GM18526 (cell line): ENCODE results near the gene HAUS7.

Experiments
- POLR2A ChIP-seq: IDR thresholded peaks from 3 replicates; pipeline ENCODE4 v1.6.1; 2011; ENCODE audit not compliant: insufficient read length; ENCODE audit errors: extremely low read depth

The HAUS7 gene

GRCh38 chrX:153455571-153455970 is 14.8 kb downstream of the HAUS7 start:
- no peak for TF ChIP-seq POLR2A

- TF ChIP-seq POLR2A: no peak
These were observed 15.3 kb downstream of the HAUS7 start for GRCh38 chrX:153454901-153455550.

GRCh38 chrX:153450949-153451277 is 19.5 kb downstream of the HAUS7 start:
- no peak for TF ChIP-seq POLR2A

- no peak for TF ChIP-seq POLR2A
These were observed 20.0 kb downstream of the HAUS7 start for GRCh38 chrX:153450114-153450948.

- TF ChIP-seq POLR2A: no peak
These were observed 20.8 kb downstream of the HAUS7 start for GRCh38 chrX:153449368-153450113.

- TF ChIP-seq POLR2A: no peak
These were observed 21.6 kb downstream of the HAUS7 start for GRCh38 chrX:153448556-153449367.

GRCh38 chrX:153447581-153447960 is 22.8 kb downstream of the HAUS7 start:
- TF ChIP-seq POLR2A: no peak

- no peak for TF ChIP-seq POLR2A
These were observed 23.3 kb downstream of the HAUS7 start for GRCh38 chrX:153446950-153447580.

- no peak for TF ChIP-seq POLR2A
These were observed 23.8 kb downstream of the HAUS7 start for GRCh38 chrX:153446636-153446936.

- no peak for TF ChIP-seq POLR2A
These were observed 24.3 kb downstream of the HAUS7 start, which contains the start of gene TREX2 for GRCh38 chrX:153445856-153446635. TREX2 (minus strand) TSS chrX:153446056; CDS start chrX:153445430, 626 bp downstream.

GRCh38 chrX:153445106-153445855 is 25.1 kb downstream of the HAUS7 start:
- no peak for TF ChIP-seq POLR2A

GRCh38 chrX:153444333-153445011 is 25.9 kb downstream of the HAUS7 start:
- no peak for TF ChIP-seq POLR2A
